Kidney (tissue), 14 donors: ENCODE results near the gene BEAN1. TPM values are rescaled to one million over a fixed set of nuclear protein-coding genes. Genes with fewer than 3 reads are reported as not detected.

Experiments
- DNase-seq, 5 donors: peaks; one replicate each; pipeline ENCODE4 v3.0.0-alpha.2; 2013 to 2020
- FAIRE-seq: peaks from 2 replicates; lab custom pipeline; 2012; peaks lifted over from hg19 to GRCh38; lab: Jason Lieb, UNC
- H3K27ac ChIP-seq, 2 donors: one replicate each; pipeline ENCODE4 v1.7.0; 2013; ENCODE audit warnings: low read depth in 2 of 2, low read length in 2 of 2, inconsistent platforms in 1 of 2
- H3K27me3 ChIP-seq: one replicate; pipeline ENCODE4 v1.7.1; 2013; ENCODE audit warnings: low read length, inconsistent platforms; ENCODE audit not compliant: control insufficient read depth, insufficient read depth
- H3K36me3 ChIP-seq, 3 donors: one replicate each; pipeline versions ENCODE4 v1.7.0 to v1.7.1; 2013; ENCODE audit warnings: low read length in 3 of 3, control low read depth in 1 of 3, inconsistent platforms in 1 of 3; ENCODE audit not compliant: insufficient read depth in 3 of 3, control insufficient read depth in 2 of 3
- H3K4me1 ChIP-seq, 3 donors: one replicate each; pipeline versions ENCODE4 v1.7.0 to v1.7.1; 2013; ENCODE audit warnings: low read length in 3 of 3, inconsistent platforms in 1 of 3, low read depth in 1 of 3; ENCODE audit not compliant: control insufficient read depth in 2 of 3, insufficient read depth in 2 of 3
- H3K4me3 ChIP-seq, 3 donors: one replicate each; pipeline versions ENCODE4 v1.7.0 to v1.8.1; 2013; ENCODE audit warnings: low read length in 3 of 3, control low read depth in 1 of 3, inconsistent platforms in 1 of 3
- H3K9ac ChIP-seq, 3 donors: one replicate each; pipeline versions ENCODE4 v1.7.0 to v1.7.1; 2013; ENCODE audit warnings: low read length in 3 of 3, control low read depth in 1 of 3, inconsistent platforms in 1 of 3
- H3K9me3 ChIP-seq, 3 donors: one replicate each; pipeline versions ENCODE4 v1.7.0 to v1.7.1; 2013; ENCODE audit warnings: low read length in 3 of 3, control low read depth in 1 of 3, inconsistent platforms in 1 of 3; ENCODE audit not compliant: control insufficient read depth in 2 of 3, insufficient read depth in 1 of 3
- intact Hi-C: fragments of 100-400 bp; cut with DNase I; formaldehyde crosslinking; loops from one replicate; pipeline ENCODE4 v1.11.1; 2022
- polyA plus RNA-seq: library from polyadenylated mRNA; stranded (reverse); fragments of 350-450 nt; fragmentation: Illumina TruSeq; extraction: RNeasy Lipid Tissue Mini Kit (QIAGEN cat#74804); gene quantifications from one replicate; pipeline ENCODE4 v1.2.3, GENCODE V29; 2014; ENCODE audit warnings: low read depth, low replicate concordance; ENCODE audit not compliant: insufficient read depth
- total RNA-seq: library from RNA; stranded (reverse); fragmentation: NEBNext Ultra II Directional; extraction: Animal tissue kit (Norgen Biotek cat#: 25700); gene quantifications from one replicate; pipeline ENCODE4 v1.2.1, GENCODE V29; 2021
- TF ChIP-seq, protein P1 (sequence below): IDR thresholded peaks from 3 replicates; pipeline ENCODE4 v1.5.1; 2012; ENCODE audit warnings: mild to moderate bottlenecking, moderate library complexity, borderline replicate concordance; ENCODE audit not compliant: insufficient read depth; ENCODE audit errors: extremely low read depth
- donor health status: control.
- donor health status: control.
- donor health status: control.
- donor health status: control.
- donor health status: control.
- donor health status: DM: yes; HTN: yes; CAD: no.
- donor health status: Normal renal cell carcinoma (clear cell type).

The BEAN1 gene
- total and polyA plus RNA-seq, 2 donors from 2014 or later = 0.47 to 2.4 TPM

DNA sequence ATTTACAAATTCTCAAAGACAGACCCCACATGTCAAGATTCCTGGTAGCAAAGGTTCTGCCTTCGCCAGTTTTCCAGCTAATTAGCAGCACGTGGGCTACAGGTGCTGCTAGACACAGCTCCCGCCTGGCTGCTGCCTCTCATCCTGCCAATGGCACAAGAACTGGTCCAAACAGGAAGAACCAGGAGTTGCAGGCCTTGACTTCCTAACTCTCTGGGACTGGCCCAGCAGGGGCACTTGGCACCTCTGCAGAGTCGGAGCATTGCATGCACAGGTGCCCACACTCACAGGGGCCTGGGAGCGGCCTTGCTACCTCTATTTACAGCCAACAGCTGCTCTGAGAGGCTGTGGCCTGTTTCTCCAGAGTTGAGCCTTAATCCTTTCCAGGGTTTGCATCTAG is 83.2 kb downstream of the BEAN1 start:
- intact Hi-C loops = no loop called here
- TF ChIP-seq, protein P1, sequence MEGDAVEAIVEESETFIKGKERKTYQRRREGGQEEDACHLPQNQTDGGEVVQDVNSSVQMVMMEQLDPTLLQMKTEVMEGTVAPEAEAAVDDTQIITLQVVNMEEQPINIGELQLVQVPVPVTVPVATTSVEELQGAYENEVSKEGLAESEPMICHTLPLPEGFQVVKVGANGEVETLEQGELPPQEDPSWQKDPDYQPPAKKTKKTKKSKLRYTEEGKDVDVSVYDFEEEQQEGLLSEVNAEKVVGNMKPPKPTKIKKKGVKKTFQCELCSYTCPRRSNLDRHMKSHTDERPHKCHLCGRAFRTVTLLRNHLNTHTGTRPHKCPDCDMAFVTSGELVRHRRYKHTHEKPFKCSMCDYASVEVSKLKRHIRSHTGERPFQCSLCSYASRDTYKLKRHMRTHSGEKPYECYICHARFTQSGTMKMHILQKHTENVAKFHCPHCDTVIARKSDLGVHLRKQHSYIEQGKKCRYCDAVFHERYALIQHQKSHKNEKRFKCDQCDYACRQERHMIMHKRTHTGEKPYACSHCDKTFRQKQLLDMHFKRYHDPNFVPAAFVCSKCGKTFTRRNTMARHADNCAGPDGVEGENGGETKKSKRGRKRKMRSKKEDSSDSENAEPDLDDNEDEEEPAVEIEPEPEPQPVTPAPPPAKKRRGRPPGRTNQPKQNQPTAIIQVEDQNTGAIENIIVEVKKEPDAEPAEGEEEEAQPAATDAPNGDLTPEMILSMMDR = no peak
- Histone ChIP-seq H3K27ac (peak overlapping the region in 1 of 2 donors; percentile 83), H3K9me3 (no peaks in the 10 kb centered on the region), H3K4me3 (no peak overlapping the region), H3K27me3 (no peaks in the 10 kb centered on the region), H3K4me1 (peaks cover 0 to 45% (median 39%) of the 10 kb centered on the region in 3 donors), H3K9ac (no peak overlapping the region), H3K36me3 (peaks cover 0 to 3% (median 2%) of the 10 kb centered on the region in 3 donors)
- no peak for FAIRE-seq
- no peak for DNase-seq

- peaks cover 0 to 48% (median 45%) of the 10 kb centered on the region in 3 donors for H3K4me1 ChIP-seq
- peak overlapping the region; percentile 82 to 83 for H3K27ac ChIP-seq
- peaks cover 0 to 3% (median 2%) of the 10 kb centered on the region in 3 donors for H3K36me3 ChIP-seq
- no peaks in the 10 kb centered on the region for H3K27me3 ChIP-seq
- no peak overlapping the region for H3K4me3 ChIP-seq
- no peaks in the 10 kb centered on the region for H3K9me3 ChIP-seq
- DNase-seq (no peak), FAIRE-seq (no peak)
- intact Hi-C loops = no loop called here
- no peak overlapping the region for H3K9ac ChIP-seq
- TF ChIP-seq, protein P1 = no peak
Measured at GRCh38 chr16:66510711-66511601, 83.9 kb downstream of the BEAN1 start.

DNA sequence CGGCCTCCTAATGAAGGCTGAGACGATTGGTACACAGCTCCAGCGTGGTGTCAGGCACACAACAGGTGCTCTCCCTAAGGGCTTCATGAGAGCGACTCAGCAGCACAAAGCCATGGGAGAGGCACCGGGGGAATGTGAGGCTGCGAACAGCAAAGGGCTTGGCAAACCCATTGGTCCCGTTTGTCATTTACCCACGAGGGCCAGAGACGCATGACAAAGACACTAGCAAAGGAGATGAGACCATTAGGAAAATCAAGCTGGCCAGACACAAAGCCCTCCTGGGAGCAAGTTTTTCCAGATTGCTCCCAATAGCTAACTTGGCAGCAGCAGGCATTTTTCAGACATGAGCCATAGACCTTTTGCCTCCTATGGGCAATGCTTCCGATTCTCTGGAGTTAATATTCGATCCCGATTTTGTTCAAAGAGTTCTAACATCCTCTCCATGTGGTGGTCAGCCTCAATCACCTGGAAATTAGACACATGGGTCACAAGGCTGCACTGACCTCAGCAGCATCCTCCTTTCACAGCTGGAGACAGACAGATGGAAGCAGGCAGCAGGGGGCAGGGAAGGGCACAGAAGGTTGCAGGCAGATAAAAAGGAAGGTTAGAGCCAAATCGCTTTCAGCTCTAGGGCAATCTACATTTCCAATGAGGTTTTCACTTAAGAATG is 84.6 kb downstream of the BEAN1 start:
- TF ChIP-seq, protein P1 = peak; percentile 11
- Histone ChIP-seq H3K9me3 (no peaks in the 10 kb centered on the region), H3K4me3 (no peak overlapping the region), H3K9ac (no peak overlapping the region), H3K27me3 (no peaks in the 10 kb centered on the region), H3K4me1 (peaks cover 0 to 54% (median 52%) of the 10 kb centered on the region in 3 donors), H3K27ac (peak overlapping the region; percentile 82 to 83), H3K36me3 (peaks cover 0 to 3% (median 2%) of the 10 kb centered on the region in 3 donors)
- FAIRE-seq = no peak
- DNase-seq = no peak
- intact Hi-C loops = no loop called here
